Activated gamma-delta T cell treated with anti-CD3 and anti-CD28 coated beads, Interleukin-2, amount 50 U/mL, for 16 hours (primary cell): ENCODE data around the gene TULP1.
A peak's percentile ranks its signal among the peaks of the same experiment; 100 is the strongest.

Experiments
- DNase-seq: peaks from one replicate; pipeline ENCODE4 v3.0.0-alpha.2; 2020; ENCODE audit warnings: low read depth

The TULP1 gene

DNA sequence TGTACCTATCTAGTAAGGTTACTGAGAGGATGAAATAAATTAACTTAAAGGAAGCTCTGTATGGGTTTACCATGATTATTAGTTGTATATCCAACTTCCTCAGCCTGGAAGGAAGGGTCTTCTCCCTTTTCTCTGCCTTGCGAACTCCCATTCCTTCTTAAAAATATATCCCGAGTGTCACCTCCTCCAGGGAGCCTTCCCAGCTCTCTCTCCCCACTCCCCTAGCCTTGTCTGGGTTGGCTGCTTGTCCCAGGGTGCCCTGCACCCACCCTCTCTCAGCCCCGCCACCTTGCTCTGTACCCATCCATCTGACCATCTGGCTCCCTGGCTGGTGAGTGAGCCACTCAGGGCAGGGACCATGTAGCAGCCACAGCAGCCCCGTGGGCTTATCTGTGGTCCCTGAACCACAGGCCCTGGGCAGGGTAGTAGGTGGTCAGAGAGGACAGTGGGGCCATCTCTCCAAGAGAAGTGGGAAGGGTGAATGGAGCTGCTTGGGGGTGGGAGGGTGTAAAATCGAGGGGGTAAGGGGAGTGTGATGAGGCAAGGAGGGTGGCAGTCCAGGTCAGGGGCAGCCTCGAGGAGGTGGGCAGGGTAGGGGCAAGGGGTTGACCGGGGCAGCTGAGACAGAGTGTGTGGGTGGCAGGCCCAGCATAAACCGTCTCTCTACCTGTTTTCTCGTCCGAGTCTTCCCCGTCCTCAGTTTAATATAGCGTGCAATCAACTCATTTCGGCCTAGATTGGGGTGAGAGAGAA lies 28.6 kb downstream of the TULP1 start:
- DNase-seq, result no peak

DNA sequence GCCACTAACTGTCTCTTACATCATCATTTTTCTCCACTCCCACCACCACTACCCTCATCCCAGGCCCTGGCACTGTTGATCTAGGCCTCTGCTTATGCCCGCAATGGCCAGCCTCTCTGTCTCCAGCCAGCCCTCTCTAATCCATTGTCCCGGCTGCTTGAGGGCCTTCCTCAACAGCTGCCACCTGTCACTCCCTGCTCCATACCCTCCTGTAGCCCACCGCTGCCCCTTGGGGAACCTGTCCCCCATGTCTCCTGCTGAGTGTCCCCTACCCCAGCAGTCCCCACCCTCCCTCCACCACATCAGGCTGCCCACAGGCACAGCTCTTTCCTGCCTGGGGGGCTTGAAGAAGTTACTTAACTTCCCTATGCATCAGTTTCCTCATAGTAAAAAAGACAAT lies 29.2 kb downstream of the TULP1 start:
- no peak for DNase-seq

DNA sequence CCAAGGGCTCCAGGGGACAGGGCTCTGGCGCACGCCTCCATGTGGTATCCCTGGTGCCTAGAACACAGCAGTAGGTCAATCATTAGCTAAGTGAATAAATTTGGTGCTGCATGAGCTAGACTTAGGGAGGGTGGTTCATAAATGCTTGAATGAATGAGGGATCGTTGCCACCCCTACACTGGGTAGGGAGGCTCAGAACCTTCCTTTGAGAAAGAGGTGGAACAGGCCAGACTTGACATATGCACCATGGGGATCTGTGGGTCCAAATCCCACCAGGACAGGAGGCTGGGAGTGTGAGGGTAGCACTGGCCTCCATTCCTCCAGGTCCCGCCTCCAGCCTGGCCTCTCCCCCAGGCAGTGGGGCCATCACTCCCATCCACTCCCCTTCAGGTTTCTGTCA lies 29.6 kb downstream of the TULP1 start:
- no peak for DNase-seq

DNA sequence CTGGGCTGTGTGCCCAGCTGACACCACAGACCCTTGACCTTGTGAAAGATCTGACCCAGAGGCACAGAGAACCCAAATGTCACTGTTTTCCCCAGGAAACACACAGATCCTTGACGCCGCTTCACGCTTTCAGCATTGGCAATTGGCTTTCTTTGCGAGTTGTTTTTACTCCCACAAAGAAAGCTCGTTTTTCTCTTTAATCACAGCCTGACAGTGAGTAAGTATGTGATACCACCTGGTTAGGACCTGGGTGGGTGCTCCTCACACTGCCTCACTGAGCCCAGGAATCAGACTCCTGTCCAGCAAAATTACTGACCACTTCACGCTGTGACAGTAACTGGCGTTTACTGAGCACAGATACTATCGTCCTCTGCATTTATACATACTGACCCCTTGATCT lies 31.5 kb downstream of the TULP1 start:
- no peak for DNase-seq

DNA sequence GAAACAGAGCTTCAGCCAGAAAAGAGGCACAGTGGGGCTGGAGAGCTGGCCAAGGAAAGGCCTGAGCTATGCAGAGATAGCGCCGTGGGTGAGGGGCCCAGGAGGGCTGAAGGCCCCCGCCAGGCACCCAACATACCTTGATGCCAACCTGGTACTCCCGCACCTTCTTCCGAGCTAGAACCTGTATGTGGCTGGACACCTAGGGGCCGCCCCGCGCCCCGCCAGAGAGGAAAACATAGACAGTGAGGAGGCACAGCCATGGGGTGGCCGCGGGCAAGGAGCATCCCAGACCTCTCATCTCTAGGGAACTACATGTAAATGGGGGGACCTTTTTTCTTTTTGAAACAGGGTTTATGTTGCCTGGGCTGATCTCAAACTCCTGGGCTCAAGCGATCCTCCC lies 32.5 kb downstream of the TULP1 start:
- DNase-seq, result no peak

DNA sequence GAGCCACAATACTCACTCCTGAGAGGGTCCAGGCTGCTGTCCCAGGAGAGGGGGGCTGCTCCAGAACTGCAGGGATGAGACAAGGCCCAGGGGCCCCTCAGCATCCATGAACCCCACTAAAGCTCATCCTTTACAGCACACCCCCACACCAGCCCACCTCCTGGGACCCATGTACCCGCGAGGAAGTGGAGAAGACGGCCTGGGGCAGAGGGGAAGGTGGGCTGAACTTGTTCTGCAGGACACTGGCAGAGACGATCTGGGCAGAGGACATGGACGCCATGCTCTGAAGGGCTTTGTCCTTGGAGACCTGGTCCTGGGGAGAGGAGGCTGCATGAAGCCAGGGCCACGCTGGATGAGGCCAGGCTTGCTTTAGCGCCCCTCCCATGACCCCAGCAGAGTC lies 34.4 kb downstream of the TULP1 start:
- no peak for DNase-seq

DNA sequence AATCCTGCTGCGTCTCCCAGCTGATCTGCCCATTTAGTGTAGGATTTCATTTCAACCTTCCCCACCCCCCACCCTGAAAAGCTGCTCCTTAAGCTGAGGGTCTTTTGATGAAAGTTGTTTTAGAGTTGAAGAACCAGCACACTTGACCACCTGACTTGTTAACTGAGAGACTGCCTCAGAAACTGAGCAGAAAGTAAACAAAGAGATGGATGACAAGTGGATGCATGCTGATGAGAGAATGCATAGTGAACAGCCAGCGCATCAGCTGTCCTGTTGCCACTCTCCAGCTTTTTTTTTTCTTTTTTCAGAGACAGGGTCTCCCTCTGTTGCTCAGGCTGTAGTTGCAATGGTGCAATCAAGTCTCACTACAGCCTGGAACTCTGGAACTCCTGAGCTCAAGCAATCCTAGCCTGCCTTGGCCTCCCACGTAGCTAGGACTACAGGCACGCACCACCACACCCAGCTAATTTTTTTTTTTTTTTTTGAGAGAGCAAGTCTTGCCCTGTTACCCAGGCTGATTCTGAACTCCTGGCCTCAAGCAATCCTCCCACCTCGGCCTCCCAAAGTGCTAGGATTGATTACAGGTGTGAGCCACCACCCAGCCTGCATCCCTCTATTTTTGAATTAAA lies 35.0 kb downstream of the TULP1 start:
- DNase-seq, result no peak

DNA sequence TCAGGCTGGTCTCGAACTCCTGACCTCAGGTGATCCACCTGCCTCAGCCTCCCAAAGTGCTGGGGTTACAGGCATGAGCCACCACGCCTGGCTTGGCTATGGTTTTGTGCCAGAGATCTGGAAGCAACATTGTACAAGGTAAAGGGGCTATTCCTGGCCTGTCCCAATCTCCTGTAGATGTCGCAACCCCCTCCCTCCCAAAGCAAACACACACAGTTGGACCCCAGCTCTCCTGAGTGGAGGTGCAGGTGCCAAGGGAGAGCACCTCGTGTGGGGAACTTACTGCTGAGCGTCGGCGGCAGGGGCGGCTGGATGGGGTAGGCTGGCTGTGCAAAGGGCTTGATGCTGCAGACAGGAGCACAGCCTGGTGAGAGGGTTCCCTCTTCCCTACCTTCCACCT lies 35.7 kb downstream of the TULP1 start:
- no peak for DNase-seq

DNA sequence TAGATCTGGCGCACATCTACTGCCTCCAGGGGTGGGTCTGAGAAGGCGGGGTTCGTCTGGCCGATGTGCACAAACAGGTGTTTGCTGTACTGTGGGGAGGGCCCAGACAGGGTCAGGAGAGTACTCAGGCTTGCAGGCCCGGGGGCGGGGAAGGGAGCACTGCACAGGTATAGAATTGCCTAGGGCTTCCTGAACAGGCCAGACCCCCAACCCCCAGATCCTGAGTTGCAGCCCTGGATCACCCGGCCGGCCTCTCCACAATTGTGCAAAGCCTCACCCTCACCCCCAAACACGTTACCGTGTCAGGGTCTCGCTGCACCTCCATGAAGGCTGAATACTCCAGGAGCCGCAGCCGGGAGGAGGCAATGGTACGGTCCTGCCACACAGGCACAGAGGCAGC lies 36.7 kb downstream of the TULP1 start:
- DNase-seq, result no peak

DNA sequence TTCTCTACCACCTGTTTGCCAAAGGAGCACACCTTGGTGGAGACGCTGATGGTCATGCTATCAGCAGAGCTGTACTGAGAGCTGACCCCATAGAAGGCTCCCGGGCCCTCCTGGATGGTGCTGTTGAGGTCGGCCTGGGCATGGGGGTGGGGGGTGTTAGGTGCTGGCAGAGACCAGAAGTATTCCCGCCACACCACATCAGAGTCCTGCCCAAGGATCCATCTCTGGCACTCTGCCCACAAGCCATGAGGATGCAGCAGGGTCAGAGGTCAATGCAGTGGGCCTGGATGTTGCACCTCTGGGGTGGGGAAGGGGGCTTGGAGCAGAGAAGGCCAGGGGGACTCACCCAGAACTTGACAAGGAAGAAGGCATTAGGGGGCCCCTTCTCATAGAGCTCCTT lies 37.1 kb downstream of the TULP1 start:
- no peak for DNase-seq

DNA sequence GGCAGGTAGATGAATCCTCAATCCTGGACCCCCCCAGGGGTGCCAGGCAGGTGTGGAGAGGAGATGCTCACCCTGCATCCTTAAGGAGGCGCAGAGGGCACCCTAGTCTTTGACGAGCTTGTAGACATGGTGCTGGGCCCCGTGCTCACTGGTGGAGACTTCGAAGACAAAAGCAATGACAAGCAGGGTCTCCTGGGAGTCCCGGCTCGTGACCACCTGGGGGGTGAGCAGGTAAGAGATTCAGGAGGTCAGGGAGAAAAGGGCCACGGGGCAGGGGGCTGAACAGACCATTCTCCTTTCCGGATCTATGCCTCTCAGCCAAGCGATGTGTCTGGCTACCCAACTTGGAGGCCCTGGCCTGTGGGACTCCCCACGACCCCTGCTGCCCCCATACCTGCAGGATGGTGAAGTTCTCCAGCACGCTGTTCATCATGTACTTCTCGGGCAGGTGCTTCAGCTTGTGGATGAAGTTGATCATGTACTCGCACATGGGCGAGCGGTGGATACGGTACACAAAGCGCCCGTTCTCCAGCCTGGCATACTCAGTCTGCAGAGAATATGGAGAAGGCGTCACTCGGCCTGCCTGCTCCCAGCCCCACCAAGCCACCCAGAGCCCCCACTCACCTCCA lies 37.6 kb downstream of the TULP1 start:
- no peak for DNase-seq

DNA sequence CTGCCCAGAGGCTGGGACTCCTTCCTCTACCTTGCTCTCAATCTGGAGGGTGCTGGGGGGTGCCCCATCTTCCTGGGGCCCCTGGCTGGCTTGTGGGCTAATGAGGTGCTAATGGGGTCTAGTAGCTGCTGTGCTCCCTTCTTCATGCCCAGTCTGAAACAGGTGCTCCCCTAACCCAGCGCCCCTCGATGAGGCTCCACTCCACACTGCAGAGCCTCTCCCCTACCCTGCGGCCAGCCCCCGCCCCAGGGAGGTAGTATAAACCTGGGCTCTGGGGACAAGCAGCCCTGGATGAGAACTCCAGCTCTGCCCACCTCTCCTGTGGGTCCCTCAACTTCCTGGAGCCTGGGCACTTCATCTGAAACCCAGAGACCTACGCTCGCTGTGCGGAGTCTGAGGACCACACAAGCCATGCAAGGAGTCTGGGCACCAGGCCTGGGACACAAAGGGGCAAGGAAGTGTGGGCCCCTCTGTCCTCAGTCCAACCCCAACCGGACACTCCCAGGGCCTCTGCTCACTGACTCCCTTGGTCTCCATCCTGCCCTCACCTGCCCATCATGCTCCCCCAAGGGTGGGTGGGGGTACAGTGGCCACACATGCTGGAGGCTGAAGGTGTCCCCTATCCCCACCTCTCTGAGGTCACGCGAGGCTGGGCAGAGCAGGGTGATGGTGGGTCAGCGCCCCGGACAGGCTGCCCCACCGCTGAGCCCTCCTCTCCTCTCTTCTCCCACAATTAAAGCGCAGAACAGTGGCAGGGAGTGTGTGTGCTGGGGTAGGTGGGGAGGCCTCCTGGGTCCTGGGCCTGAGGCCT lies 38.4 kb downstream of the TULP1 start:
- no peak for DNase-seq

DNA sequence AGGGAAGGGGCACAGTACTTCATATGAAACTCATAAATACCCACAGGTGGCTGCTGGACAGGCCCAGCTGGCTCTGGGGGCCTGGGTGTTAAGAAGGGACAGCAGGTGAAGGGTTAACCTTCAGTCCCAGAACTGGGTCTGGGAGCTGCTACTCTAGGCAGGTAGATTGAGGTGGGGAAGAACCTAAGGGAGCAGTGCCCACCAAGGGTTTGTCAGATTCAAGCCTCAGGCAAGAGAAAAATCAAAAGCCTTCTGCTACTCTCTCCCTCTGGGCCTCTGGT lies 38.9 kb downstream of the TULP1 start:
- DNase-seq, result no peak

DNA sequence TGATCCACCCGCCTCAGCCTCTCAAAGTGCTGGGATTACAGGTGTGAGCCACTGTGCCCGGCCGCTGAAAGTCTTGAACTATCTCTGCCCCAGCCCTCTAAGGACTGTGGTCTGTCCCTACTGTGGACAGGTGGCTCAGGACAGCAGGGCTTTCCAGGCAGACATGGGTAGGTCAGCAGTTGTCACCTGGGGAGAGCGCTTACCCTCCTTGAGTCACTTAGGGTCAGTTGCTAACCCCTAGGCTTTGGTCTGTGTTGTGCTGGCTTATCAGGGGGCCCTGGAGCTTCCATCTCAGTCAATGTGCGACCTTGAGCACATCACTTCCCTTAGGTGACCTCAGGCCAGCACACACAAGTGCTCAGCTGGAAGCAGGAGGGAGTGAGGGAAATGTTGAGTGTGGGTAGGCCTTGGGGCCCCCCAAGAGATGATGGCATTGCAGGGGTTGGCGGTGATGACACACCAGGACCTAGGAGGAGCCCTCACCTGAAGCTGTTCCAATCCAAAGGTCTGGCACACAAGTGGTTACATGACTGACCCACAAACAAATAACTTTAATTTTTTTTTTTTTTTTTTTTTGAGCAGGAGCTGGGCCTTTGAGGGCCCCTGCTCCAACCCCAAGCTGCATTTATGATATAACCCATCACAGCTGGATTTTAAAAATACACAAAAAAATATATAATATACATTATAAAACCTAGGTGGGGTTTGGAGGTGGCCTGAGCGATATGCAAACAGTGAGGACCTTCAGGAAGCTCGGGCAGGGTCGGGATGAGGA lies 39.4 kb downstream of the TULP1 start:
- no peak for DNase-seq

DNA sequence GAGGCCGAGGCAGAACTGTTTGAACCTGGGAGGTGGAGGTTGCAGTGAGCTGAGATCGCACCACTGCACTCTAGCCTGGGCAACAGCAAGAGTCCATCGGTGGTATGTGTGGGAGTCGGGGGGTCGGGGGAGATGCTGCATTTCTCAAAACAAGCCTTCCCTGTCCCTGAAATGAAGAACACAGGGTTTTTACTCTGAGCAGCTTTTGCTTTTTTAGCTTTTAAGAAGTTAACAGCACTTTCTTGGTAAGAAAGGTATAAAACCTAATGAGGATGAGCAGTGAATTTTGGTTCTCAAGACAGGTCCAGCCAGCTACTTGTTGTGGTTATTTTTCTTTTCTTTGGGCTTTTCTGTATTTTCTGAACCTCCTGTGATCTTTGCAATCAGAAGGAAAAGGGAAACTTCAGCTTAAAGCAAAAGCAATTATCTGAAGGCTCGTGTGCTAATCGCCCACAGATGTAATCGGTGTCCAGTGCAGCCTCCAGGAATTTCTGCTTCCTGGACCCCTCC lies 40.8 kb downstream of the TULP1 start:
- DNase-seq, result no peak

DNA sequence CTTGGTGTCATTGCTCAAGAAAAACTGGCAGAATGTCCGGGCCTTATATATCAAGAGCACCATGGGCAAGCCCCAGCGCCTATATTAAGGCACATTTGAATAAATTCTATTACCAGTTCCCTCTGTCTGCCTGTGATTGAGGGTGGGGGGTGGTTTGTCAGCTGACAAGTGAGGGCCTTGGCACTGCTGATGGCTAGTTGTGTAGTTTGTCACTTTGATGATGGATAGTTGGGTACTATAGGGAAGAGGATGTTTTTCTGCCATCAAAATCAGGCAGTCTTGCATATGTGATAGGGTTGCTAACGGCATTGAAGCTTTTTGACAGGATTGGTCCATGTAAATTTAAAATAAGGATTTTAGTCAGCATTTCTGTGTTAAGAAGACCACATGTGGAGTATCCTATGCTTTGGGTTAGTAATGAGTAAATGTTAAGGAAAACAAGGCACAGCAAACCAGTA lies 42.0 kb downstream of the TULP1 start:
- no peak for DNase-seq

DNA sequence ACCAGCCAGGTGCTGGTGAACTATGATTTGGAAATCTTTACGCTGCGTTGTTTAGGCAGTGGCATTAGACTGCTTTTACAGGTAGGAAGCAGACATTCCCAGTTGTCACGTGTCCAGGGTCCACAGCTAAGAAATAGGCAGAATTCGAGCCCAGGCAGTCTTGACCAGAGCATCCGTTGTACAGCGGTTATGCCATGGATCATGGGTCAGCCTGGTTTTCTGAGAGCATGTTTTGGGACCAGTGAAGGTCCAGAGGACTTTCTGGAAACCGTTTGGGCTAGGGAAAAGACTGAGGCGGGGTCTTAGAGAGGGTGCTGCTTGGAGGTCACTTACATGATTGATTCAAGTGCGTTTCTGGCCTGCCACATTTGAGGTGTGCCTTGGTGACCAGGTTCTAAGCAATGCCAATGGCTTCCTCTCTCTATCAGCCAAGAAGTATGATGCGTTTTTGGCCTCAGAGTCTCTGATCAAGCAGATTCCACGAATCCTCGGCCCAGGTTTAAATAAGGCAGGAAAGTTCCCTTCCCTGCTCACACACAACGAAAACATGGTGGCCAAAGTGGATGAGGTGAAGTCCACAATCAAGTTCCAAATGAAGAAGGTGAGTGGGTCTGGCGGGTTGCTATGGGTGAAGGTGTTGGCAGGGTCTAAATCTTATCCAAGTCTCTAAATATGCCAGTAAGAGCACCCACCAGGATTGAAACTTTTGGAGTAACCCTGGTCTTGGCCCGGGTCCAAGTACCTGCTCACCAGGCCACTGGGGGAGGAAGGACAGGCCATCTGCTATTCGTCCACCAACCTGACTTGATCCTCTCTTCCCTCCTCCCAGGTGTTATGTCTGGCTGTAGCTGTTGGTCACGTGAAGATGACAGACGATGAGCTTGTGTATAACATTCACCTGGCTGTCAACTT lies 42.7 kb downstream of the TULP1 start:
- DNase-seq, result no peak

DNA sequence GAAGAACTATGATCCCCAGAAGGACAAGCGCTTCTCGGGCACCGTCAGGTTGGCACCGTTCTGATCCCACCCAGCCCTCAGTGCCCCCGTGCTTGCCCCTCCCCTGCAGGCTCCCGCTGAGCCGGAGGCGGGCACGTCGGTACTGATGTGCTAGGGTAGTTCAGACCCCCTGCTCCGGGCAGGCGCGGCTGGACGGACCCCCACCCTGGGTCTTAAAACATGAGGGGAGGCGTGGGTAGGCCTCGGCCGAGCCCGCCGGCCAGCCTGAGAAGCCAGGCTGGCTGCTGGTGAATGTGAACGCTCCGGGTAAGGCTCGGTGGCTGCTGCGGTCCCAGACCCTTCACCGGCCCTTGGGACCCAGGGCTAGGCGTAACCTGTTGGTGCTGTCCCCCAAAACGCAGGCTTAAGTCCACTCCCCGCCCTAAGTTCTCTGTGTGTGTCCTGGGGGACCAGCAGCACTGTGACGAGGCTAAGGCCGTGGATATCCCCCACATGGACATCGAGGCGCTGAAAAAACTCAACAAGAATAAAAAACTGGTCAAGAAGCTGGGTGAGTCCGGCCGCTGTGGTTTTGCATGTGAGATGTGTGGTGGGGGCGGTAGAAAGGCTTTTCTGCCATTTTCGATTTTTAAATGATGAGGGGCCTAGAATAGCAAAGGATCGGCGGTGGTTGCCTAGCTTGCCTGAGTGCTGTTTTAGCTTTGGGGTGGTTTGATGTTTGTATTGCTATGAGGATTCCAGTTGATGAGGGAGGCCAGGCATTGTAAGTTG lies 43.5 kb downstream of the TULP1 start:
- no peak for DNase-seq

DNA sequence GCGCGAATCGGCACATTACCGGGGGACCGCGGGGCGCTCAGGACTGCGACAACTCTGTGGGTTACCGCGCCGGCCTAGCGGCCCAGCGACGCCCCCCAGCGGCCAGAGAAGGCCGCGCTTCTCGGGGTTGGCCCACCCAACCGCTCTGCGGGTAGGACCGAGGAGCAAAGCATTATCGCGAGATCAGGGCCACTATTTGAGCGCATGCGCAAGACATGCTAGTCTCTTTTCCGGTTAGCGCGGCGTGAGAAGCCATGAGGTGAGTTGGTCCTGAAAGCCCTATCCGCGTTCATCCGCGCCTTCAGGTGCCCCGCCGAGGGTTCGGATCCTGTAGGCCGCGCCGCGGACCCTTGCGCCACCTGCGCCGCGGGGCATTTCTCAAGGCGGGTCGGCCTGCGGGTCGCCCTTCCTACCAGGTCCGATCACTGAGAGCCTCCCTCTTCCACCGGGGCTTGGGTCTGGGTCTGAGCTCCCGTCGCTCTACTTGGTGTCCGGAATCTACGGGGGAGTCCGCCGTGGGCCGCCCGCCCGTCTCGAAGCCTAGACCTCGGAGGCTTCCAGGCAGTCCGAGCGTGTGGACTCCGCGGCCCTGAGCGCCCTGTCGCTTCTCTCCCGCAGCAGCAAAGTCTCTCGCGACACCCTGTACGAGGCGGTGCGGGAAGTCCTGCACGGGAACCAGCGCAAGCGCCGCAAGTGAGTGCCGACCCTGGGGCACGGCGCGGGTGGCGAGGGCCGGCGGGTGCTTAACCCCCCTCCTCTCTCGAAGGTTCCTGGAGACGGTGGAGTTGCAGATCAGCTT lies 44.3 kb downstream of the TULP1 start, which contains the start of gene RPL10A:
RPL10A (plus strand) TSS at position 221 of the 799 bp plus-strand sequence; CDS start at position 255, 34 bp downstream.
- peak; percentile 93 for DNase-seq
